GM12878 (cell line): ENCODE data around the gene SARS2. TPM values are rescaled to one million over a fixed set of nuclear protein-coding genes. Genes with fewer than 3 reads are reported as not detected.

Experiments used
- EZH2 ChIP-seq: IDR thresholded peaks from 2 replicates; pipeline ENCODE4 v1.6.1; 2012; ENCODE audit warnings: low read depth, mild to moderate bottlenecking, control low read depth, inconsistent platforms, low read length, borderline replicate concordance; ENCODE audit not compliant: control insufficient read depth
- HCFC1 ChIP-seq: fragments of 150-350 bp; IDR thresholded peaks from 2 replicates; pipeline ENCODE4 v1.6.1; 2014; ENCODE audit warnings: low read length
- HDGF ChIP-seq: fragments of 450-650 bp; IDR thresholded peaks from 2 replicates; pipeline ENCODE4 v1.6.1; 2016; ENCODE audit warnings: antibody characterized with exemption
- PAX8 ChIP-seq: fragments of 450-650 bp; IDR thresholded peaks from 2 replicates; pipeline ENCODE4 v1.6.1; 2017; ENCODE audit warnings: mild to moderate bottlenecking, moderate library complexity
- ZNF687 ChIP-seq: fragments of 450-650 bp; IDR thresholded peaks from 2 replicates; pipeline ENCODE4 v1.6.1; 2017; ENCODE audit warnings: mild to moderate bottlenecking, moderate library complexity
- polyA plus RNA-seq, 11 experiments: library from polyadenylated mRNA; depleted of rRNA in 4 of 11; unstranded in 6 of 11; stranded (reverse) in 5 of 11; fragments of >200 nt; fragmentation: Nextera tagmentation in 4 of 11; fragmentation: Illumina TruSeq in 1 of 11; extraction: Ambion mirVana in 4 of 11; extraction: Trizol in 1 of 11; gene quantifications; 1 replicate in 1 of 11; 2 replicates in 10 of 11; pipeline versions ENCODE4 v1.2.1 to v1.2.3, GENCODE V29; 2011 to 2016; ENCODE audit warnings: inconsistent platforms in 2 of 11, missing spikeins in 2 of 11, low read depth in 1 of 11
- total RNA-seq, 4 experiments: library from RNA; depleted of rRNA in 3 of 4; stranded (reverse); fragments of >200 nt in 3 of 4; fragmentation: Illumina TruSeq in 1 of 4; extraction: Trizol in 1 of 4; gene quantifications; 2 replicates each; pipeline versions ENCODE4 v1.2.1 to v1.2.3, GENCODE V29; 2013 to 2021

SARS2 gene
- total and polyA plus RNA-seq, 10 of the 15 experiments (the other 5 are each of a cell fraction or from before 2014, with no cell fraction given) = 2.6 to 50.3 (median 27.5) TPM

GRCh38 chr19:38877781-38878574 lies 52.6 kb downstream of the SARS2 start, which contains the start of gene RINL (continued):
- peak; percentile 84; the same call in 1 of the 2 replicates for TF ChIP-seq ZNF687
- no peak for TF ChIP-seq EZH2
- peak; percentile 98 for TF ChIP-seq HDGF
- peak; percentile 36; the same call in 1 of the 2 replicates for TF ChIP-seq HCFC1
- no peak for TF ChIP-seq PAX8
- TF ChIP-seq, all 136 proteins: peak for 24
